HCT116 (cell line): Measurements from ENCODE around the gene ASAP3. TPM values are rescaled to one million over a fixed set of nuclear protein-coding genes. Genes with fewer than 3 reads are reported as not detected.

Experiments used
- ATAC-seq: fragments of 200-7000 bp; cut with Tn5 transposase; 2 replicates; pipeline ENCODE4 v1.9.1; 2020; ENCODE audit warnings: mild to moderate bottlenecking, moderate library complexity
- BruUV-seq: library from RNA; stranded (reverse); fragments of 400-500 nt; replicated peaks from 2 replicates; lab custom pipeline; 2021; lab: Mats Ljungman, UMichigan
- CTCF ChIA-PET: fragments of 300-600 bp; sonication (Branson Sonifier 250); formaldehyde crosslinking; loops from one replicate; lab custom pipeline; 2021; ENCODE audit warnings: antibody characterized with exemption; lab: Charles Lee
- POLR2A ChIA-PET: fragments of 300-600, 350-600 bp; sonication (Branson Sonifier 250); formaldehyde crosslinking; loops from one replicate; lab custom pipeline; 2021; ENCODE audit warnings: antibody characterized with exemption; lab: Charles Lee
- RAD21 ChIA-PET, 2 experiments: fragments of 300-600 bp; sonication (Branson Sonifier 250); formaldehyde crosslinking; loops; one replicate each; lab custom pipeline; 2023; ENCODE audit warnings: low total read pairs in 2 of 2; ENCODE audit not compliant: uncharacterized antibody in 2 of 2, unreplicated experiment in 2 of 2, low non-redundant PET in 1 of 2; lab: Charles Lee
- DNase-seq: peaks from one replicate; pipeline ENCODE4 v3.0.0-alpha.2; 2010; ENCODE audit warnings: low read depth, low spot score
- H2AFZ ChIP-seq: fragments of 200-600 bp; shearing (Covaris generic), sonication (generic); 2 replicates; pipeline ENCODE4 v1.6.1; 2017; ENCODE audit warnings: low read depth, mixed run types, mixed read lengths, antibody characterized with exemption, low read length; ENCODE audit not compliant: poor library complexity, severe bottlenecking
- H3K27ac ChIP-seq: 2 replicates; pipeline ENCODE4 v1.5.1; 2012; ENCODE audit warnings: low read depth, low read length
- H3K27me3 ChIP-seq: fragments of 200-600 bp; sonication (generic); 2 replicates; pipeline ENCODE4 v1.6.1; 2016; ENCODE audit warnings: mixed run types, low read length, mixed read lengths; ENCODE audit not compliant: insufficient read depth
- H3K36me3 ChIP-seq, 2 experiments: fragments of 200-500 bp in 1 of 2; fragments of 200-600 bp in 1 of 2; sonication (Bioruptor generic) in 1 of 2; sonication (generic) in 1 of 2; 2 replicates each; pipeline versions ENCODE4 v1.5.1 to v1.6.1; 2014 to 2016; ENCODE audit warnings: low read length in 2 of 2, inconsistent platforms in 1 of 2, mixed read lengths in 1 of 2, mixed run types in 1 of 2; ENCODE audit not compliant: insufficient read depth in 2 of 2, control insufficient read depth in 1 of 2
- H3K4me1 ChIP-seq, 2 experiments: fragments of 200-600 bp in 1 of 2; sonication (generic) in 1 of 2; 2 replicates each; pipeline versions ENCODE4 v1.5.1 to v1.6.1; 2012 to 2017; ENCODE audit warnings: low read length in 2 of 2, inconsistent platforms in 1 of 2, mild to moderate bottlenecking in 1 of 2, mixed read lengths in 1 of 2, mixed run types in 1 of 2, moderate library complexity in 1 of 2; ENCODE audit not compliant: insufficient read depth in 2 of 2, control insufficient read depth in 1 of 2
- H3K4me2 ChIP-seq: fragments of 200-600 bp; sonication (generic); 2 replicates; pipeline ENCODE4 v1.6.1; 2017; ENCODE audit warnings: mixed run types, low read length, mixed read lengths
- H3K4me3 ChIP-seq, 2 experiments: fragments of 200-600 bp in 1 of 2; sonication (generic) in 1 of 2; replicated peaks in 1 of 2; 2 replicates each; pipeline ENCODE4 v1.5.1; 2011 to 2016; ENCODE audit warnings: low read length in 2 of 2, control low read depth in 1 of 2, low read depth in 1 of 2, mild to moderate bottlenecking in 1 of 2, mixed read lengths in 1 of 2, mixed run types in 1 of 2
- H3K79me2 ChIP-seq: fragments of 200-600 bp; sonication (generic); 2 replicates; pipeline ENCODE4 v1.6.1; 2017; ENCODE audit warnings: mild to moderate bottlenecking, mixed run types, low read length, moderate library complexity, mixed read lengths; ENCODE audit not compliant: insufficient read depth
- H3K9ac ChIP-seq: fragments of 200-600 bp; sonication (generic); 2 replicates; pipeline ENCODE4 v1.6.1; 2016; ENCODE audit warnings: low read length, mixed read lengths
- H3K9me2 ChIP-seq: fragments of 200-600 bp; sonication (generic), shearing (Covaris generic); 2 replicates; pipeline ENCODE4 v1.6.1; 2017; ENCODE audit warnings: mixed run types, mild to moderate bottlenecking, moderate library complexity; ENCODE audit not compliant: insufficient read depth
- H3K9me3 ChIP-seq, 2 experiments: fragments of 200-500 bp in 1 of 2; fragments of 200-600 bp in 1 of 2; sonication (Bioruptor generic) in 1 of 2; sonication (generic) in 1 of 2; 2 replicates each; pipeline ENCODE4 v1.6.1; 2014 to 2017; ENCODE audit warnings: low read length in 2 of 2, mixed read lengths in 2 of 2, inconsistent platforms in 1 of 2, low read depth in 1 of 2, mild to moderate bottlenecking in 1 of 2, mixed run types in 1 of 2, moderate library complexity in 1 of 2; ENCODE audit not compliant: control insufficient read depth in 1 of 2, insufficient read depth in 1 of 2
- H4K20me1 ChIP-seq: fragments of 200-600 bp; sonication (generic), shearing (Covaris generic); 2 replicates; pipeline ENCODE4 v1.6.1; 2017; ENCODE audit warnings: mixed run types, mild to moderate bottlenecking, moderate library complexity; ENCODE audit not compliant: insufficient read depth
- CBX3 ChIP-seq: IDR thresholded peaks from 2 replicates; pipeline ENCODE4 v1.6.1; 2012; ENCODE audit warnings: low read depth
- CEBPB ChIP-seq: IDR thresholded peaks from 2 replicates; pipeline ENCODE4 v1.6.1; 2012; ENCODE audit warnings: low read depth
- ELF1 ChIP-seq: IDR thresholded peaks from 2 replicates; pipeline ENCODE4 v1.6.1; 2012; ENCODE audit warnings: low read depth, borderline replicate concordance
- FOSL1 ChIP-seq: IDR thresholded peaks from 2 replicates; pipeline ENCODE4 v1.6.1; 2012; ENCODE audit warnings: low read depth
- POLR2AphosphoS5 ChIP-seq: IDR thresholded peaks from 2 replicates; pipeline ENCODE4 v1.6.1; 2011; ENCODE audit warnings: mild to moderate bottlenecking, low read depth, low read length, moderate library complexity
- SP1 ChIP-seq: IDR thresholded peaks from 2 replicates; pipeline ENCODE4 v1.6.1; 2012; ENCODE audit warnings: low read depth
- SRF ChIP-seq: IDR thresholded peaks from 2 replicates; pipeline ENCODE4 v1.6.1; 2012; ENCODE audit warnings: low read depth
- TCF7L2 ChIP-seq: IDR thresholded peaks from 2 replicates; pipeline ENCODE4 v1.7.0; 2011; ENCODE audit warnings: borderline replicate concordance, inconsistent platforms; ENCODE audit not compliant: insufficient read depth, insufficient read length; ENCODE audit errors: extremely low read depth
- ZNF274 ChIP-seq: fragments of 200-500 bp; sonication (Bioruptor generic); IDR thresholded peaks from 2 replicates; pipeline ENCODE4 v1.6.1; 2014; ENCODE audit warnings: mild to moderate bottlenecking, low read depth, low read length, inconsistent platforms
- intact Hi-C: fragments of 100-400 bp; cut with micrococcal nuclease; formaldehyde crosslinking; loops from 2 replicates; pipeline ENCODE4 v1.10.0; 2022
- total RNA-seq: library from RNA; stranded (reverse); gene quantifications from one replicate; pipeline ENCODE4 v1.2.1, GENCODE V29; 2021; ENCODE audit not compliant: unreplicated experiment
- TF ChIP-seq, protein P1 (sequence below): IDR thresholded peaks from 2 replicates; pipeline ENCODE4 v1.6.1; 2012
- TF ChIP-seq, protein P2 (sequence below): IDR thresholded peaks from 2 replicates; pipeline ENCODE4 v1.6.1; 2011; ENCODE audit warnings: mild to moderate bottlenecking, low read length, moderate library complexity; ENCODE audit not compliant: insufficient replicate concordance; ENCODE audit errors: extremely low read depth
- TF ChIP-seq, protein P3 (sequence below): IDR thresholded peaks from 2 replicates; pipeline ENCODE4 v1.6.1; 2012
- TF ChIP-seq, protein P4 (sequence below), 3 experiments: fragments of 200-600 bp in 1 of 3; sonication (generic) in 1 of 3; IDR thresholded peaks in 2 of 3; conservative IDR thresholded peaks in 1 of 3; 2 replicates each; pipeline ENCODE4 v1.5.1; 2012 to 2017; ENCODE audit warnings: low read depth in 2 of 3, low read length in 2 of 3, antibody characterized with exemption in 1 of 3, borderline replicate concordance in 1 of 3, control low read depth in 1 of 3, mild to moderate bottlenecking in 1 of 3, mixed read lengths in 1 of 3, mixed run types in 1 of 3, moderate library complexity in 1 of 3; ENCODE audit not compliant: insufficient read depth in 1 of 3

ASAP3 gene
- total RNA-seq, 1 experiment from 2014 or later, result 19.7 TPM

DNA sequence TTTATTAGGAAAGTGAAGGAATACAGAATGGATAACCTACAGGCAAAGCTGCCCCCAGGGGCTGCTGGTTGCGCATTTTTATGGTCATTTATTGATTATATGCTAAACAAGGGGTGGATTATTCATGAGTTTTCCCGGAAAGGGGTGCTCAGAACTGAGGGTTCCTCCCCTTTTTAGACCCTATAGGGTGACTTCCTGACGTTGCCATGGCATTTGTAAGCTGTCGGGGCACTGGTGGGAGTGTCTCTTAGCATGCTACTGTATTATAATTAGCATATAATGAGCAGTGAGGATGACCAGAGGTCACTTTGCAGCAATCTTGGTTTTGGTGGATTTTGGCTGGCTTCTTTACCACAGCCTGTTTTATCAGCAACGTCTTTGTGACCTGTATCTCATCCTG, 5.9 kb upstream of the ASAP3 start:
- no peak overlapping the region for H3K4me2 ChIP-seq
- H4K20me1 ChIP-seq, result no peaks in the 10 kb centered on the region
- POLR2A ChIA-PET, result no interaction called here
- no peaks in the 10 kb centered on the region for H3K36me3 ChIP-seq
- BruUV-seq, result no TSS peak
- no peak overlapping the region for H3K4me3 ChIP-seq
- peaks cover 4% of the 10 kb centered on the region in 2 experiments; a peak in 3 of 4 replicates for H3K4me1 ChIP-seq
- H3K27me3 ChIP-seq, result no peaks in the 10 kb centered on the region
- RAD21 ChIA-PET, result no interaction called here
- ATAC-seq (no peak), DNase-seq (no peak)
- H3K79me2 ChIP-seq, result no peaks in the 10 kb centered on the region
- TF ChIP-seq FOSL1, result no peak
- TF ChIP-seq, protein P1, sequence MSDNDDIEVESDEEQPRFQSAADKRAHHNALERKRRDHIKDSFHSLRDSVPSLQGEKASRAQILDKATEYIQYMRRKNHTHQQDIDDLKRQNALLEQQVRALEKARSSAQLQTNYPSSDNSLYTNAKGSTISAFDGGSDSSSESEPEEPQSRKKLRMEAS, result no peak
- no peak for TF ChIP-seq CBX3
- CTCF ChIA-PET, result no interaction called here
- H3K27ac ChIP-seq, result no peak overlapping the region
- H3K9me2 ChIP-seq, result no peaks in the 10 kb centered on the region
- intact Hi-C loops, result no loop called here
- H2AFZ ChIP-seq, result no peak overlapping the region
- H3K9ac ChIP-seq, result no peak overlapping the region
- H3K9me3 ChIP-seq, result no peaks in the 10 kb centered on the region

DNA sequence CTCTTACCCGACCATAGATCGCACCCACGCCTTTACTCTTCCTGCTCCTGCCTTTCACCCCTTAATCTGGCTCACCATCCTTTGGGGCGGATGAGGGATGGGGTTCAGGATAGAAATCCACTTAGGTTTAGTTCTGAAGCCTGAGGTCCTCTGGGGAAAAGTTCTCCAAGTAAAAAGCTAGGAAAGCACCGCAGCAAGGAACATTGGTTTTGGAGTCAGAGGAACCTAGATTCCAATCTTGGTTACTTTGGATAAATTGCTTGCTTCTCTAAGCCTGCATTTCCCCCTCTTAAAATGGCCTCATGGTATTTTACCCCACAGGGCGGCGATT, 988 bp upstream of the ASAP3 start:
- Histone ChIP-seq H3K9me3 (no peaks in the 10 kb centered on the region), H3K4me2 (peak overlapping the region; percentile 97), H3K27me3 (no peaks in the 10 kb centered on the region), H3K4me3 (peak overlapping the region; percentile 42 to 71), H2AFZ (peak overlapping the region; percentile 93), H3K4me1 (peaks cover 11 to 19% of the 10 kb centered on the region in 2 experiments; a peak in 3 of 4 replicates), H3K36me3 (no peaks in the 10 kb centered on the region), H3K9ac (peak overlapping the region; percentile 36; the same call in 1 of the 2 replicates), H4K20me1 (no peaks in the 10 kb centered on the region), H3K9me2 (no peaks in the 10 kb centered on the region), H3K79me2 (no peaks in the 10 kb centered on the region), H3K27ac (no peak overlapping the region)
- ATAC-seq (no peak), DNase-seq (no peak)
- CTCF ChIA-PET, result interaction anchor here (1.2 to 5.5 kb wide), 3 partner anchors 12 to 55 kb away, joined by 4 to 48 read pairs (median 4); no protein-coding TSS in a partner anchor
- POLR2A ChIA-PET, result interaction anchor here (1.2 to 1.7 kb wide), 3 partner anchors 34 to 117 kb away, joined by 3 to 4 read pairs (median 4); no protein-coding TSS in a partner anchor
- intact Hi-C loops, result no loop called here
- no TSS peak for BruUV-seq
- RAD21 ChIA-PET, result interaction anchor here (0.6 to 0.7 kb wide), 2 partner anchors 12 to 44 kb away, joined by 4 to 6 read pairs; no protein-coding TSS in a partner anchor
- TF ChIP-seq, protein P2, sequence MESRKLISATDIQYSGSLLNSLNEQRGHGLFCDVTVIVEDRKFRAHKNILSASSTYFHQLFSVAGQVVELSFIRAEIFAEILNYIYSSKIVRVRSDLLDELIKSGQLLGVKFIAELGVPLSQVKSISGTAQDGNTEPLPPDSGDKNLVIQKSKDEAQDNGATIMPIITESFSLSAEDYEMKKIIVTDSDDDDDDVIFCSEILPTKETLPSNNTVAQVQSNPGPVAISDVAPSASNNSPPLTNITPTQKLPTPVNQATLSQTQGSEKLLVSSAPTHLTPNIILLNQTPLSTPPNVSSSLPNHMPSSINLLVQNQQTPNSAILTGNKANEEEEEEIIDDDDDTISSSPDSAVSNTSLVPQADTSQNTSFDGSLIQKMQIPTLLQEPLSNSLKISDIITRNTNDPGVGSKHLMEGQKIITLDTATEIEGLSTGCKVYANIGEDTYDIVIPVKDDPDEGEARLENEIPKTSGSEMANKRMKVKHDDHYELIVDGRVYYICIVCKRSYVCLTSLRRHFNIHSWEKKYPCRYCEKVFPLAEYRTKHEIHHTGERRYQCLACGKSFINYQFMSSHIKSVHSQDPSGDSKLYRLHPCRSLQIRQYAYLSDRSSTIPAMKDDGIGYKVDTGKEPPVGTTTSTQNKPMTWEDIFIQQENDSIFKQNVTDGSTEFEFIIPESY, result no peak
- no peak for TF ChIP-seq TCF7L2
- no peak for TF ChIP-seq ELF1
- TF ChIP-seq, protein P3, sequence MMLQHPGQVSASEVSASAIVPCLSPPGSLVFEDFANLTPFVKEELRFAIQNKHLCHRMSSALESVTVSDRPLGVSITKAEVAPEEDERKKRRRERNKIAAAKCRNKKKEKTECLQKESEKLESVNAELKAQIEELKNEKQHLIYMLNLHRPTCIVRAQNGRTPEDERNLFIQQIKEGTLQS, result no peak
- TF ChIP-seq ZNF274, result no peak
- no peak for TF ChIP-seq POLR2AphosphoS5
- TF ChIP-seq, protein P1, result no peak
- TF ChIP-seq SRF, result no peak
- TF ChIP-seq, protein P4, sequence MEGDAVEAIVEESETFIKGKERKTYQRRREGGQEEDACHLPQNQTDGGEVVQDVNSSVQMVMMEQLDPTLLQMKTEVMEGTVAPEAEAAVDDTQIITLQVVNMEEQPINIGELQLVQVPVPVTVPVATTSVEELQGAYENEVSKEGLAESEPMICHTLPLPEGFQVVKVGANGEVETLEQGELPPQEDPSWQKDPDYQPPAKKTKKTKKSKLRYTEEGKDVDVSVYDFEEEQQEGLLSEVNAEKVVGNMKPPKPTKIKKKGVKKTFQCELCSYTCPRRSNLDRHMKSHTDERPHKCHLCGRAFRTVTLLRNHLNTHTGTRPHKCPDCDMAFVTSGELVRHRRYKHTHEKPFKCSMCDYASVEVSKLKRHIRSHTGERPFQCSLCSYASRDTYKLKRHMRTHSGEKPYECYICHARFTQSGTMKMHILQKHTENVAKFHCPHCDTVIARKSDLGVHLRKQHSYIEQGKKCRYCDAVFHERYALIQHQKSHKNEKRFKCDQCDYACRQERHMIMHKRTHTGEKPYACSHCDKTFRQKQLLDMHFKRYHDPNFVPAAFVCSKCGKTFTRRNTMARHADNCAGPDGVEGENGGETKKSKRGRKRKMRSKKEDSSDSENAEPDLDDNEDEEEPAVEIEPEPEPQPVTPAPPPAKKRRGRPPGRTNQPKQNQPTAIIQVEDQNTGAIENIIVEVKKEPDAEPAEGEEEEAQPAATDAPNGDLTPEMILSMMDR (IDR thresholded peaks at IDR 0.05 in 2 of 3, conservative IDR thresholded peaks at IDR 0.05 in 1 of 3; ENCODE audit: borderline replicate concordance in 1 of 3, insufficient read depth in 1 of 3, low read depth in 2 of 3, low read length in 2 of 3), result no peak
- TF ChIP-seq CEBPB, result no peak
- TF ChIP-seq FOSL1, result no peak
- no peak for TF ChIP-seq SP1
